Immature natural killer cell (primary cell): ENCODE results near the gene TRPM7. TPM values are rescaled to one million over a fixed set of nuclear protein-coding genes. Genes with fewer than 3 reads are reported as not detected.
"Not testable (repeated sequence)": the region's sequence is repeated elsewhere in the genome, so short reads cannot be mapped to it uniquely, and the experiment has no call there.

Experiments
- DNase-seq, 3 donors: peaks; one replicate each; pipeline ENCODE4 v3.0.0; 2022; ENCODE audit warnings: mixed read lengths in 1 of 3
- H3K27ac Mint-ChIP-seq, 6 donors: one replicate each; pipeline ENCODE4 v1.8.0; 2020; ENCODE audit warnings: mixed read lengths in 6 of 6, mild to moderate bottlenecking in 5 of 6, inconsistent platforms in 4 of 6, moderate library complexity in 3 of 6
- H3K27me3 Mint-ChIP-seq, 3 donors: one replicate each; pipeline ENCODE4 v1.8.0; 2020 to 2021; ENCODE audit warnings: low read depth in 3 of 3, mild to moderate bottlenecking in 3 of 3, mixed read lengths in 3 of 3, moderate library complexity in 3 of 3, inconsistent platforms in 1 of 3
- H3K36me3 Mint-ChIP-seq, 3 donors: one replicate each; pipeline ENCODE4 v1.8.0; 2020; ENCODE audit warnings: mixed read lengths in 3 of 3, inconsistent platforms in 2 of 3, mild to moderate bottlenecking in 2 of 3
- H3K4me1 Mint-ChIP-seq, 2 donors: one replicate each; pipeline ENCODE4 v1.8.0; 2020; ENCODE audit warnings: inconsistent platforms in 2 of 2, mild to moderate bottlenecking in 2 of 2, mixed read lengths in 2 of 2, moderate library complexity in 1 of 2
- H3K4me3 Mint-ChIP-seq, 5 donors: one replicate each; pipeline ENCODE4 v1.8.0; 2020; ENCODE audit warnings: mild to moderate bottlenecking in 5 of 5, mixed read lengths in 5 of 5, inconsistent platforms in 3 of 5, moderate library complexity in 3 of 5
- H3K9me3 Mint-ChIP-seq, 6 donors: one replicate each; pipeline ENCODE4 v1.8.0; 2020; ENCODE audit warnings: mild to moderate bottlenecking in 6 of 6, mixed read lengths in 6 of 6, inconsistent platforms in 4 of 6, moderate library complexity in 3 of 6
- polyA plus RNA-seq, 3 donors: library from polyadenylated mRNA; unstranded; fragments of 300-500 nt; fragmentation: Illumina TruSeq; gene quantifications; one replicate each; pipeline ENCODE4 v1.2.3, GENCODE V29; 2021

Gene TRPM7, protein sequence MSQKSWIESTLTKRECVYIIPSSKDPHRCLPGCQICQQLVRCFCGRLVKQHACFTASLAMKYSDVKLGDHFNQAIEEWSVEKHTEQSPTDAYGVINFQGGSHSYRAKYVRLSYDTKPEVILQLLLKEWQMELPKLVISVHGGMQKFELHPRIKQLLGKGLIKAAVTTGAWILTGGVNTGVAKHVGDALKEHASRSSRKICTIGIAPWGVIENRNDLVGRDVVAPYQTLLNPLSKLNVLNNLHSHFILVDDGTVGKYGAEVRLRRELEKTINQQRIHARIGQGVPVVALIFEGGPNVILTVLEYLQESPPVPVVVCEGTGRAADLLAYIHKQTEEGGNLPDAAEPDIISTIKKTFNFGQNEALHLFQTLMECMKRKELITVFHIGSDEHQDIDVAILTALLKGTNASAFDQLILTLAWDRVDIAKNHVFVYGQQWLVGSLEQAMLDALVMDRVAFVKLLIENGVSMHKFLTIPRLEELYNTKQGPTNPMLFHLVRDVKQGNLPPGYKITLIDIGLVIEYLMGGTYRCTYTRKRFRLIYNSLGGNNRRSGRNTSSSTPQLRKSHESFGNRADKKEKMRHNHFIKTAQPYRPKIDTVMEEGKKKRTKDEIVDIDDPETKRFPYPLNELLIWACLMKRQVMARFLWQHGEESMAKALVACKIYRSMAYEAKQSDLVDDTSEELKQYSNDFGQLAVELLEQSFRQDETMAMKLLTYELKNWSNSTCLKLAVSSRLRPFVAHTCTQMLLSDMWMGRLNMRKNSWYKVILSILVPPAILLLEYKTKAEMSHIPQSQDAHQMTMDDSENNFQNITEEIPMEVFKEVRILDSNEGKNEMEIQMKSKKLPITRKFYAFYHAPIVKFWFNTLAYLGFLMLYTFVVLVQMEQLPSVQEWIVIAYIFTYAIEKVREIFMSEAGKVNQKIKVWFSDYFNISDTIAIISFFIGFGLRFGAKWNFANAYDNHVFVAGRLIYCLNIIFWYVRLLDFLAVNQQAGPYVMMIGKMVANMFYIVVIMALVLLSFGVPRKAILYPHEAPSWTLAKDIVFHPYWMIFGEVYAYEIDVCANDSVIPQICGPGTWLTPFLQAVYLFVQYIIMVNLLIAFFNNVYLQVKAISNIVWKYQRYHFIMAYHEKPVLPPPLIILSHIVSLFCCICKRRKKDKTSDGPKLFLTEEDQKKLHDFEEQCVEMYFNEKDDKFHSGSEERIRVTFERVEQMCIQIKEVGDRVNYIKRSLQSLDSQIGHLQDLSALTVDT (N-terminal part only)
- polyA plus RNA-seq: 10 to 100 TPM; 12.0 to 17.8 (median 12.1) TPM

DNA sequence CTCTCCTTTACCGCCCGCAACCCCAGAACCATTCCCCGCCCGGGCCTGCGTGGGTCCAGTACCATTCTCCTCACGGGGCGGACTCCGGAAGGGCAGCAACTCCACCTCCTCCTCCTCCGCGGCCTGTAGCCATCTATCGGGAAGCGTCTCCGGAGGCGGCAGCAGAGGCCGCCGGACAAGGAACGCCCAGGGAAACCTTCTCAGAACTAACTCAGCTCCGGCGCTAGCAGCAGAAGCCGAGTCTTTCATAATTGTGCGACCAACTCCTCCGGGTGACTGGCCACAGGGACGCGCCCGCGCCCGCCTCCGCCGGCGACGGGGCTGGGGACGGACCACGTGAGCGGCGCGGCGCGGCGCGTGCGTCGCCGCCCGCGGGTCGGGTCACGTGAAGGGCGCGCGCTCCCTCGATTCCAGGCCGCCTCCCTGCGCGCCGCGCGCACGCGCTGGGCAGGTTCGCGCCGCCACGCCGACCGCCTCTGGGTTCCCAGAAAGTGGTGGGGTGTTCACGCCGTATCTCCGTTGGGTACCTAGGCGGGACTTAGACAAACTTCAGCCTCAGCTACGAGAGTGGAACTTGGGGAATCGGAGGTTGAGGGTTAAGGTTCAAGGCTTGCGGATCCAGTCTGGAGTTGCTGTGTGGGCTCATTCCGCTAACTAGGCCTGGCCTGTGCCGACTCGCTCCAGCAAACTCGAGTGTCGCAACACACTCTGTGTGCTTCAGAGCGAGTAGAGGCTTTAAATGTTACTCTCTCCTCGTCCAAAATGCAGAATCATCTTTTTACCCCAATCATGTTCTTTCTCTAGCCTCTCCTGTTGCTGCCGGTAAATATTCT, at the start of gene TRPM7:
Gene TRPM7, minus strand, starts transcription at position 329 of the 833 bp plus-strand sequence. Its CDS starts 264 bp downstream, at position 65.
- Mint-ChIP-seq H3K36me3 (peaks cover 0 to 3% (median 0%) of the 10 kb centered on the region in 3 donors), H3K4me1 (peaks cover 47 to 57% of the 10 kb centered on the region in 2 donors)

DNA sequence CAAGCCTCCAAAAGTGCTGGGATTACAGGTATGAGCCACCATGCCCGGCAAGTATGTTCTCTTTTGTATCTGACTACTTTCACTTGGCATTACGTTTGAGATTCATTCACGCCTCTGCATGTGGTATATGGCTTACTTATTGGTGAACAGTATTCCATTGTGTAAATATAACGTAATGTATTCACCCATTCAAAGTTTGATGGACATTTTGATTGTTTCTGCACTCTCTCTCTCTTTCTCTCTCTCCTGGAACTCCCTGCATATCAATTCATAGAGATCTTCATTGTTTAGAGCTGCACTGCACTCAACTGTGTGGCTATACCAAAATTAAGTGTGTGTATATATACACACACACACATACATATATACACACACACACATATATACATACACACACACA, 48.6 kb upstream of the TRPM7 start:
- H3K4me3 Mint-ChIP-seq: no peak overlapping the region
- H3K27ac Mint-ChIP-seq: no peak overlapping the region
- H3K9me3 Mint-ChIP-seq: peaks cover 0 to 2% (median 0%) of the 10 kb centered on the region in 6 donors
- DNase-seq: no peak
- H3K36me3 Mint-ChIP-seq: peaks cover 24 to 51% (median 31%) of the 10 kb centered on the region in 3 donors
- peaks cover 0 to 2% (median 0%) of the 10 kb centered on the region in 3 donors for H3K27me3 Mint-ChIP-seq
- no peaks in the 10 kb centered on the region for H3K4me1 Mint-ChIP-seq

More for the DNA sequence above, at the start of gene TRPM7:
- Mint-ChIP-seq H3K9me3 (no peaks in the 10 kb centered on the region), H3K4me3 (peak within 1 kb of the TSS; percentile 96 to 100 (median 99)), H3K27ac (peak within 1 kb of the TSS; percentile 92 to 99 (median 96)), H3K27me3 (peaks cover 10 to 15% (median 12%) of the 10 kb centered on the region in 3 donors)
- DNase-seq: peak; percentile 90 to 92 (median 91)

DNA sequence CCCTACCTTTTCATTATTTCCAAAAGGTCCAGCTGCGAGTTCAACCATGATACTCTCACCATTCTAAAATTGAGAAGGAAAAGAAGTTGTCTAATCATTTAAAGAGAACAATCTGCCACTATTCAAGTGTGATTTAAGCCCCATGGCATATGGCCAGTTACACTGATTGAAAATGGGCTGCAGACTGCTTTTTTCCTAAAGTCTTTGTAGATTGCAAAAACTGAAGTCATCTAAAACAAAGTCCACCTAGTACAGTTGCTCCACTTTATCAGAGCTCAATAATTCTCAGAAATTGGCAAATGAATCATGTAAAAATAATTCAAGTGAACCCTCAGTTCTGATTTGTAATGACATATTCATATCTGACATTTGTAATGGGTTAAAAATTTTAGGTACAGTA, 39.7 kb upstream of the TRPM7 start:
- Mint-ChIP-seq H3K27ac (no peak overlapping the region), H3K9me3 (no peaks in the 10 kb centered on the region), H3K27me3 (peaks cover 0 to 1% (median 0%) of the 10 kb centered on the region in 3 donors), H3K4me3 (no peak overlapping the region), H3K36me3 (peaks cover 4 to 38% (median 9%) of the 10 kb centered on the region in 3 donors), H3K4me1 (peaks cover 0 to 4% of the 10 kb centered on the region in 2 donors)
- no peak for DNase-seq

DNA sequence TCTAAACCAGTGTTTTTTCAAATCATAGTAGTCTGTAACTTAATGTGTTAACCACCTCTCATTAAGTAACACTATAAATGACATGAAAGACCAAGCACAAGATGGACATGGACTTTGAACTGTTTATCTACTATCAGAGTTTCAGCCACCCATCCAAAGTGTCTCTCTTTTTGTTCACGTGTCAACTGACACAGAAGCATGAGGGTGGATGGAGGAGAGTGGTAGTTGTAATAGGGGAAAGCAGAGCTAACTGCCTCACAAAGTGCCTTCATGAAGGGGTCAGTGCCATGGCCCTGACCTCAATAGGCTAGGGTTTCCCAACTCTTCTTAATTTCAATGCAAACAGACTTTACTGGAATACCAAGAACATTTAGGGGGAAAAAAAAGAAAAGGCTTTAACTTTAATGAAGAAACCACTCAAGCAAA, 32.1 kb upstream of the TRPM7 start:
- H3K4me1 Mint-ChIP-seq: no peaks in the 10 kb centered on the region
- DNase-seq: no peak
- H3K36me3 Mint-ChIP-seq: peaks cover 8 to 29% (median 9%) of the 10 kb centered on the region in 3 donors
- H3K27me3 Mint-ChIP-seq: peaks cover 0 to 4% (median 4%) of the 10 kb centered on the region in 3 donors
- peak overlapping the region in 4 of 6 donors; percentile 14 to 59 (median 44) for H3K27ac Mint-ChIP-seq
- no peaks in the 10 kb centered on the region for H3K9me3 Mint-ChIP-seq
- no peak overlapping the region for H3K4me3 Mint-ChIP-seq

DNA sequence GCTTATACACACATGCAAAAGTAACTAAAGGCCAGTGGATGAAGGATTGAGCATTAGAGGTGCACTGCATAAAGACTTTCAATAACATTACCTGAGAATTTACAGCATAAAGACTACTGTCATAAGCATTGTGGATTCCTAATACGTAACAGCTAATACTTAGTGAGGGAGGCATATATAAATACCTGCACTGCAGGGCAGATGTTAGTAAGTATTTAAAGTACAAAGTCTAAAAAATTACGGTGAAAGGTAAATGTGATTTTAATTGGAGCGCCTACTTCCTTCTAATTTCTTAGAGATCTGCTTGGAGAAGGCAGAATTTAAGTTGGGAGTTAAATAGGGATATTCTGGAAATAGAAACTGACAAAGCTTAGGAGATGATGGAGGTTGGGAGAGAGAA, 25.4 kb upstream of the TRPM7 start:
- Mint-ChIP-seq H3K27ac (peak overlapping the region in 3 of 6 donors; percentile 40 to 51 (median 44)), H3K4me1 (no peaks in the 10 kb centered on the region), H3K4me3 (no peak overlapping the region), H3K36me3 (peaks cover 0 to 10% (median 3%) of the 10 kb centered on the region in 3 donors), H3K27me3 (peaks cover under 1 to 1% (median under 1%) of the 10 kb centered on the region in 3 donors), H3K9me3 (no peaks in the 10 kb centered on the region)
- DNase-seq: no peak

DNA sequence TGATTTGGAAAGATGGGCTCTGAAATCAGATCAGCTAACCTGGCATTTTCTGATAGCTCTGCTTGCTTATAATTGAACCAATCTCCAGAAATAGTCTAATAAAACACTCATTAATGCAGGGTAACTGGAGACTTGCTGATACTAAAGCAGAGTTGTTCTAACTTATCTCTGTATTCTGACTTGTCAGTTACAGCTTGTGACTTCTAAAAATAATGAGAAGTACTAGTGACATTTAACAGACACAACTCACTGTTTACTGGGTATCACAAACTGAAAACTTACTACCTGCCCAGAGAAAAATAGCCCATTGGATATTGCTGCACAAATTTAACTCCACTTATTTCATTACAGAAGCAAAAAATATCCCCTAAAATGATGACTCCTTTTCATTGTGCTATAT, 24.0 kb upstream of the TRPM7 start:
- Mint-ChIP-seq H3K4me1 (no peaks in the 10 kb centered on the region), H3K4me3 (no peak overlapping the region), H3K9me3 (no peaks in the 10 kb centered on the region), H3K27me3 (peaks cover 0 to 1% (median 0%) of the 10 kb centered on the region in 3 donors), H3K36me3 (peaks cover 0 to 7% (median 3%) of the 10 kb centered on the region in 3 donors), H3K27ac (peak overlapping the region in 5 of 6 donors; percentile 23 to 51 (median 28))
- no peak for DNase-seq

DNA sequence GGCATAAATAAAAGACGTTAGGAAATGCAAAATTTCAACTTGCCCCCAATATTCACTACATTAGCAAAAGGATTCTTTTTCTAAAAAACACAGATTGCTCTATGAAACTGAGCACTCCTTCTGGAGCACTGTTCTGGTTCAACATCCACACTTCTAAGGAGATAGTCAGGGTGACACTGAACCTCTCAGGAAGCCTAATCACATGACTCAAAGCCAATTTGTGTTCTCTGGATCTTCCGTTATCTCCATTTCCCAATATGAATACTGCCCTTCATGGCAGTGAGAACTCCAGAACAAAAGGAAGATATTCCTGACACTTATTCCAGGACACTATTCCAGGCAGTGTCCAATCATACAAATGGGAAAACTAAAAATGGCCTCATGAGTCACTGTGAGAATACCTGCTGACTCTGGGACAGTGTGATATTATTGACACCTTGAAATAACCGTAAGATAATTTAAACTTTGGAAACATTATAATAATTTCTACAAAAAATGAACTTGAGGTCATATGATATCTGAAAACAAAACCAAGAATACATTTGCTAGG, 21.4 kb upstream of the TRPM7 start:
- no peak for DNase-seq
- no peak overlapping the region for H3K4me3 Mint-ChIP-seq
- H3K36me3 Mint-ChIP-seq: peaks cover 0 to 9% (median 3%) of the 10 kb centered on the region in 3 donors
- peak overlapping the region in 2 of 6 donors; percentile 10 to 29 for H3K27ac Mint-ChIP-seq
- no peaks in the 10 kb centered on the region for H3K9me3 Mint-ChIP-seq
- H3K4me1 Mint-ChIP-seq: no peaks in the 10 kb centered on the region
- H3K27me3 Mint-ChIP-seq: peaks cover 0 to 1% (median 0%) of the 10 kb centered on the region in 3 donors

DNA sequence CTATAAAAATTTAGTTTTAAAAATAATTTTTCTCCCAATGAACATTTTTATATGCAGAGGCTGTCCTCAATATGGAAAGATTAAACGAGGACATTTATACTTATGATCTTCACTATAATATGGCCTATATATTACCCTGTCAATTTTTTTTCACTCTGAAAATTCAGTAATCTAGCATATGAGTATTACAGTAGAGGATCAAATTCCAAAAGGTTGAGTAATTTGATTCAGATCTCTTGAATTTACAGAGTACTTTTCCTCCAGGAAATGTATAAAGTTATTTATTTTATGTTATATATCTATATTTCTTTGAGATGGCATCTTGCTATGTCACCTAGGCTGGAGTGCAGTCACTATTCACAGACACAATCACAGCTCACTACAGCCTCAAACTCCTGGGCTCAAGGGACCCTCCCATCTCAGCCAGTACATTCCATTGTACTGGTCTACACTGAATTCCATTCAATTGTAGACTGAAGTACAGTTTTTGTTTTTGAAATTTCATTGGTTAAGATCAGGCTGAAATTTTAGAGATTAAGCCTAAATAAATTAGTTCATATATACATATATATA, 16.3 kb upstream of the TRPM7 start:
- H3K9me3 Mint-ChIP-seq: no peaks in the 10 kb centered on the region
- peaks cover 0 to 19% (median 1%) of the 10 kb centered on the region in 3 donors for H3K36me3 Mint-ChIP-seq
- no peaks in the 10 kb centered on the region for H3K27me3 Mint-ChIP-seq
- no peak overlapping the region for H3K4me3 Mint-ChIP-seq
- no peak for DNase-seq
- no peak overlapping the region for H3K27ac Mint-ChIP-seq
- no peaks in the 10 kb centered on the region for H3K4me1 Mint-ChIP-seq

DNA sequence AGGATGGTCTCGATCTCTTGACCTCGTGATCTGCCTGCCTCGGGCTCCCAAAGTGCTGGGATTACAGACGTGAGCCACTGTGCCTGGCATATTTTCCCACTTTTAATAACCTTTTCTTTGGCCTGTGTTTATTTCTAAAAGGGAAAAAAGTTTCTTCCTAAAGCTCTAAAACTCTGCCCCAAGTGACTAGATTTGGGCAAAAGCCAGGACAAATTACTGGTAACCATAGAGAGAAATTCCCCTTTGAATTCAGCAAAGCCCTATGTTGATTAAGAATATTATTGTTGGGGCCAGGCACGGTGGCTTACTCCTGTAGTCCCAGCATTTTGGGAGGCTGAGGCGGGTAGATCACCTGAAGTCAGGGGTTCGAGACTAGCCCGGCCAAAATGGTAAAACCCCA, 11.5 kb upstream of the TRPM7 start:
- Mint-ChIP-seq H3K27me3 (no peaks in the 10 kb centered on the region), H3K27ac (no peak overlapping the region), H3K36me3 (peaks cover 0 to 13% (median 0%) of the 10 kb centered on the region in 3 donors)

DNA sequence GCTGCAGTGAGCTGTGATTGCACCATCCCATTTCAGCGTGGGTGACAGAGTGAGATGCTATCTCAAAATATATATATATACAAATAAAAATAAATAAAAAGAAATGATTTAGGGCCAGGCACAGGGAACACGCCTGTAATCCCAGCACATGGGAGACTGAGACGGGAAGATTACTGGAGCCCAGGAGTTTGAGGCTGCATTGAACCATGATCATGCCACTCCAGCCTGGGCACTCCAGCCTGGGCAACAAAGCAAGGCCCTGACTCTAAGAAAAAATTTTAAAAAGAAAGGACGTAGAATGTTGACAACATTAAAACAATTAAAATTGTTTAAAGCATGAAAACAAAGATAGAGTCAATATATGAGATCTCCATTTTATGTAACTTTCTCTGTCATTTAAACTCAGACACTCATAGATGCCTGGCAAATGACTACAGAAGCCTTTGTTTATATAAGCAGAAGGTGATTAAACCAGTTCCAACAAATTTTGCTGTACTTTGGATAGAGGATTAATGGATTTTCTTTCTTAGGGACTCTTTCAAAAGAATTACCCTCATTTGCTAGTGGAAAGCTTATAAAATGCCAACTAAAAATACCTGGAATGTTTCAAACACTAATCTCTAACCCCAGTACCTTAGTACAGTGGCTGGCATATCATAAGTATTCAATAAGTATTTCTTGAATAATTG, 10.7 kb upstream of the TRPM7 start:
- no peaks in the 10 kb centered on the region for H3K4me1 Mint-ChIP-seq
- H3K27me3 Mint-ChIP-seq: no peaks in the 10 kb centered on the region
- H3K4me3 Mint-ChIP-seq: no peak overlapping the region
- H3K27ac Mint-ChIP-seq: no peak overlapping the region
- DNase-seq: no peak
- H3K9me3 Mint-ChIP-seq: no peaks in the 10 kb centered on the region
- H3K36me3 Mint-ChIP-seq: peaks cover 0 to 13% (median 0%) of the 10 kb centered on the region in 3 donors

More for the DNA sequence above, 11.5 kb upstream of the TRPM7 start:
- no peak for DNase-seq
- Mint-ChIP-seq H3K4me1 (no peaks in the 10 kb centered on the region), H3K4me3 (no peak overlapping the region), H3K9me3 (no peaks in the 10 kb centered on the region)

DNA sequence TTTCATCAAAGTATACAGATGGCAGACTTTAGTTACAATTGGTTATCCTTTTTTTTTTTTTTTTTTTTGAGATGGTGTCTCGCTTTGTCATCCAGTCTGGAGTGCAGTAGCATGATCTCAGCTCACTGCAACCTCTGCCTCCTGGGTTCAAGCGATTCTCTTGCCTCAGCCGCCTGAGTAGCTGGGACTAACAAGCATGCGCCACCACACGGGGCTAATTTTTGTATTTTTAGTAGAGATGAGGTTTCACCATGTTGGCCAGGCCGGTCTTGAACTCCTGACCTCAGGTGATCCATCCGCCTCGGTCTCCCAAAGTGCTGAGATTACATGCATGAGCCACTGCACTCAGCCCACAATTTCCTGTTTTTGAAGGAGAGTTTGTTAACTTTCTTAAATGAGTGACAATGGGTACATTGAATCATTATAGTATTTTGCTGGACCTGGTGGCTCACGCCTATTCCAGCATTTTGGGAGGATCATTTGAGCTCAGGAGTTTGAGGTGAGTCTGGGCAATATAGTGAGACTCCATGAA, 8.1 kb upstream of the TRPM7 start:
- H3K4me1 Mint-ChIP-seq, H3K27me3 Mint-ChIP-seq, H3K36me3 Mint-ChIP-seq, DNase-seq, H3K9me3 Mint-ChIP-seq, H3K4me3 Mint-ChIP-seq, H3K27ac Mint-ChIP-seq: not testable (repeated sequence)
